ENCODE results near the gene TRIM29. TPM values are rescaled to one million over a fixed set of nuclear protein-coding genes. Genes with fewer than 3 reads are reported as not detected.
"Not testable (repeated sequence)": the region's sequence is repeated elsewhere in the genome, so short reads cannot be mapped to it uniquely, and the experiment has no call there.

Gene TRIM29
- total and polyA plus RNA-seq, 2 donors from 2014 or later = 0.65 to 32.9 TPM

GRCh38 chr11:120146413-120147093 is 8.6 kb upstream of the TRIM29 start:
- no peak overlapping the region for H3K27ac ChIP-seq (ENCODE audit: low read depth in 2 of 2, low read length in 2 of 2)
- FAIRE-seq (no peak), DNase-seq (no peak)
- no peaks in the 10 kb centered on the region for H3K9me3 ChIP-seq (ENCODE audit: control insufficient read depth in 2 of 3, insufficient read depth in 1 of 3, low read length in 3 of 3)
- H3K27me3 ChIP-seq (ENCODE audit: control insufficient read depth, insufficient read depth, low read length) = no peaks in the 10 kb centered on the region
- no peak overlapping the region for H3K4me3 ChIP-seq (ENCODE audit: low read length in 3 of 3)
- no peak overlapping the region for H3K9ac ChIP-seq (ENCODE audit: low read length in 3 of 3)
- intact Hi-C loops (cut with DNase I) = no loop called here
- no peaks in the 10 kb centered on the region for H3K4me1 ChIP-seq (ENCODE audit: control insufficient read depth in 2 of 3, insufficient read depth in 2 of 3, low read depth in 1 of 3, low read length in 3 of 3)
- TF ChIP-seq, protein P1, sequence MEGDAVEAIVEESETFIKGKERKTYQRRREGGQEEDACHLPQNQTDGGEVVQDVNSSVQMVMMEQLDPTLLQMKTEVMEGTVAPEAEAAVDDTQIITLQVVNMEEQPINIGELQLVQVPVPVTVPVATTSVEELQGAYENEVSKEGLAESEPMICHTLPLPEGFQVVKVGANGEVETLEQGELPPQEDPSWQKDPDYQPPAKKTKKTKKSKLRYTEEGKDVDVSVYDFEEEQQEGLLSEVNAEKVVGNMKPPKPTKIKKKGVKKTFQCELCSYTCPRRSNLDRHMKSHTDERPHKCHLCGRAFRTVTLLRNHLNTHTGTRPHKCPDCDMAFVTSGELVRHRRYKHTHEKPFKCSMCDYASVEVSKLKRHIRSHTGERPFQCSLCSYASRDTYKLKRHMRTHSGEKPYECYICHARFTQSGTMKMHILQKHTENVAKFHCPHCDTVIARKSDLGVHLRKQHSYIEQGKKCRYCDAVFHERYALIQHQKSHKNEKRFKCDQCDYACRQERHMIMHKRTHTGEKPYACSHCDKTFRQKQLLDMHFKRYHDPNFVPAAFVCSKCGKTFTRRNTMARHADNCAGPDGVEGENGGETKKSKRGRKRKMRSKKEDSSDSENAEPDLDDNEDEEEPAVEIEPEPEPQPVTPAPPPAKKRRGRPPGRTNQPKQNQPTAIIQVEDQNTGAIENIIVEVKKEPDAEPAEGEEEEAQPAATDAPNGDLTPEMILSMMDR (IDR thresholded peaks at IDR 0.05; ENCODE audit: borderline replicate concordance, extremely low read depth, insufficient read depth) = no peak
- no peaks in the 10 kb centered on the region for H3K36me3 ChIP-seq (ENCODE audit: control insufficient read depth in 2 of 3, insufficient read depth in 3 of 3, low read length in 3 of 3)

- FAIRE-seq (no peak), DNase-seq (no peak)
- Histone ChIP-seq H3K4me1 (ENCODE audit: control insufficient read depth in 2 of 3, insufficient read depth in 2 of 3, low read depth in 1 of 3, low read length in 3 of 3) (no peaks in the 10 kb centered on the region), H3K9ac (ENCODE audit: low read length in 3 of 3) (no peak overlapping the region), H3K27me3 (ENCODE audit: control insufficient read depth, insufficient read depth, low read length) (no peaks in the 10 kb centered on the region), H3K36me3 (ENCODE audit: control insufficient read depth in 2 of 3, insufficient read depth in 3 of 3, low read length in 3 of 3) (no peaks in the 10 kb centered on the region), H3K9me3 (ENCODE audit: control insufficient read depth in 2 of 3, insufficient read depth in 1 of 3, low read length in 3 of 3) (no peaks in the 10 kb centered on the region), H3K4me3 (ENCODE audit: low read length in 3 of 3) (no peak overlapping the region), H3K27ac (ENCODE audit: low read depth in 2 of 2, low read length in 2 of 2) (no peak overlapping the region)
- intact Hi-C loops (cut with DNase I) = no loop called here
- TF ChIP-seq, protein P1 (IDR thresholded peaks at IDR 0.05; ENCODE audit: borderline replicate concordance, extremely low read depth, insufficient read depth) = no peak
Observed at GRCh38 chr11:120144501-120144900, 6.6 kb upstream of the TRIM29 start.

- H3K27ac ChIP-seq (ENCODE audit: low read depth in 2 of 2, low read length in 2 of 2); H3K27me3 ChIP-seq (ENCODE audit: control insufficient read depth, insufficient read depth, low read length); intact Hi-C loops (cut with DNase I); H3K4me3 ChIP-seq (ENCODE audit: low read length in 3 of 3); H3K9me3 ChIP-seq (ENCODE audit: control insufficient read depth in 2 of 3, insufficient read depth in 1 of 3, low read length in 3 of 3); FAIRE-seq; H3K4me1 ChIP-seq (ENCODE audit: control insufficient read depth in 2 of 3, insufficient read depth in 2 of 3, low read depth in 1 of 3, low read length in 3 of 3); H3K9ac ChIP-seq (ENCODE audit: low read length in 3 of 3); DNase-seq; H3K36me3 ChIP-seq (ENCODE audit: control insufficient read depth in 2 of 3, insufficient read depth in 3 of 3, low read length in 3 of 3): not testable (repeated sequence)
Observed at GRCh38 chr11:120143472-120143871, 5.6 kb upstream of the TRIM29 start.

DNA sequence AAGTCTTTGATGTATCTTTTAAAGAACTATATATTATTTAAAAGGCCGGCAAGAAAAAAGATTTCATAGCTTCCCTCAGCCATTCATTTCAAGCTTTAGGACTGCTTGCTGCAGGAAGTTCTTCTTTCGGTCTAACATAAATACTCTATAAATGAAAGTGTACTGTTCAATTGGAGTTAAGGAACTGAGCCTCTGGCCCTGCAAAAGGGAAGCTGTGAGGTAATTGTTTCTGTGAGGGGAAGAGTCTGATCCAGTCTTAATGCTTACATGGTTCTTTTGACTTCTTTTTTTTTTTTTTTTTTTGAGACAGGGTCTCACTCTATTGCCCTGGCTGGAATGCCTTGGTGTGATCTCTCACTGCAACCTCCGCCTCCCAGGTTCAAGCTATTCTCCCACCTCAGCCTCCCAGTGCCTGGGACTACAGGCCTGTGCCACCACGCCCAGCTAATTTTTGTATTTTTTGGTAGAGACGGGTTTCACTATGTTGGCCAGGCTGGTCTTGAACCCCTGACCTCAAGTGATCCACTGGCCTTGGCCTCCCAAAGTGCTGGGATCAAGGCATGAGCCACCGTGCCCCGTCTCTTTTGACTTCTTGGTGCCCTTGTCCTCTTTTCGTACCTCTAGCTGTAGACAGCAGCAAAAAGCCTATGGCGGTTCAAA is 4.7 kb upstream of the TRIM29 start:
- Histone ChIP-seq H3K9me3 (ENCODE audit: control insufficient read depth in 2 of 3, insufficient read depth in 1 of 3, low read length in 3 of 3) (no peaks in the 10 kb centered on the region), H3K36me3 (ENCODE audit: control insufficient read depth in 2 of 3, insufficient read depth in 3 of 3, low read length in 3 of 3) (no peaks in the 10 kb centered on the region), H3K27me3 (ENCODE audit: control insufficient read depth, insufficient read depth, low read length) (no peaks in the 10 kb centered on the region), H3K27ac (ENCODE audit: low read depth in 2 of 2, low read length in 2 of 2) (no peak overlapping the region), H3K4me1 (ENCODE audit: control insufficient read depth in 2 of 3, insufficient read depth in 2 of 3, low read depth in 1 of 3, low read length in 3 of 3) (no peaks in the 10 kb centered on the region), H3K9ac (ENCODE audit: low read length in 3 of 3) (no peak overlapping the region), H3K4me3 (ENCODE audit: low read length in 3 of 3) (no peak overlapping the region)
- intact Hi-C loops (cut with DNase I) = no loop called here
- DNase-seq = peak in 2 of 5 donors; percentile 5 to 15
- TF ChIP-seq, protein P1 (IDR thresholded peaks at IDR 0.05; ENCODE audit: borderline replicate concordance, extremely low read depth, insufficient read depth) = no peak
- no peak for FAIRE-seq

Data from kidney (tissue), 14 donors.